PC-9 (cell line): ENCODE measurements around the gene MBD5. TPM values are rescaled to one million over a fixed set of nuclear protein-coding genes. Genes with fewer than 3 reads are reported as not detected.

Experiments used
- BruUV-seq: library from RNA; stranded (reverse); fragments of 400-500 nt; replicated peaks from 2 replicates; lab custom pipeline; 2021; lab: Mats Ljungman, UMichigan
- CTCF ChIA-PET: fragments of 300-600 bp; sonication (Branson Sonifier 250); formaldehyde crosslinking; loops from one replicate; lab custom pipeline; 2022; ENCODE audit warnings: antibody characterized with exemption; lab: Charles Lee
- POLR2A ChIA-PET: fragments of 300-600 bp; sonication (Branson Sonifier 250); formaldehyde crosslinking; loops from one replicate; lab custom pipeline; 2022; ENCODE audit warnings: antibody characterized with exemption; ENCODE audit not compliant: unreplicated experiment; lab: Charles Lee
- DNase-seq, 2 experiments: peaks; one replicate each; pipeline versions ENCODE4 v3.0.0 to v3.0.0-alpha.2; 2015 to 2022; ENCODE audit warnings: mixed read lengths in 1 of 2
- H2AFZ ChIP-seq: fragments of 200-600 bp; sonication (generic); 2 replicates; pipeline ENCODE4 v1.8.1; 2017; ENCODE audit warnings: antibody characterized with exemption
- H3F3A ChIP-seq: fragments of 200-600 bp; sonication (generic); 2 replicates; pipeline ENCODE4 v1.8.1; 2017; ENCODE audit warnings: antibody characterized with exemption, mild to moderate bottlenecking, low read depth; ENCODE audit not compliant: insufficient read depth
- H3K27ac ChIP-seq: fragments of 200-600 bp; sonication (generic); 2 replicates; pipeline ENCODE4 v1.6.1; 2016; ENCODE audit warnings: mixed run types
- H3K27me3 ChIP-seq: fragments of 200-600 bp; sonication (generic); 2 replicates; pipeline ENCODE4 v1.6.1; 2016; ENCODE audit warnings: low read depth, mixed run types; ENCODE audit not compliant: insufficient read depth
- H3K36me3 ChIP-seq: fragments of 200-600 bp; sonication (generic); 2 replicates; pipeline ENCODE4 v1.6.1; 2016; ENCODE audit warnings: low read depth, mixed run types
- H3K4me1 ChIP-seq: fragments of 200-600 bp; sonication (generic); replicated peaks from 2 replicates; pipeline ENCODE4 v1.6.1; 2016; ENCODE audit warnings: mixed run types; ENCODE audit not compliant: insufficient read depth
- H3K4me2 ChIP-seq: fragments of 200-600 bp; sonication (generic); 2 replicates; pipeline ENCODE4 v1.6.1; 2017; ENCODE audit warnings: mixed run types
- H3K4me3 ChIP-seq: fragments of 200-600 bp; sonication (generic); 2 replicates; pipeline ENCODE4 v1.6.1; 2016; ENCODE audit warnings: mixed run types
- H3K79me2 ChIP-seq: fragments of 200-600 bp; sonication (generic); 2 replicates; pipeline ENCODE4 v1.6.1; 2017; ENCODE audit warnings: low read depth, mixed run types
- H3K9me2 ChIP-seq: fragments of 200-600 bp; sonication (generic); 2 replicates; pipeline ENCODE4 v1.8.1; 2017; ENCODE audit warnings: mild to moderate bottlenecking; ENCODE audit not compliant: insufficient read depth
- H3K9me3 ChIP-seq: fragments of 200-600 bp; sonication (generic); 2 replicates; pipeline ENCODE4 v1.8.1; 2016; ENCODE audit warnings: low read depth; ENCODE audit not compliant: insufficient read depth
- H4K20me1 ChIP-seq: fragments of 200-600 bp; sonication (generic); 2 replicates; pipeline ENCODE4 v1.8.1; 2017; ENCODE audit not compliant: insufficient read depth
- CTCF ChIP-seq: fragments of 200-600 bp; sonication (generic); conservative IDR thresholded peaks from 2 replicates; pipeline ENCODE4 v1.6.1; 2017; ENCODE audit warnings: mixed run types, antibody characterized with exemption, mild to moderate bottlenecking, moderate library complexity
- EZH2 ChIP-seq: fragments of 200-600 bp; sonication (generic); IDR thresholded peaks from 2 replicates; pipeline ENCODE4 v1.8.0; 2017; ENCODE audit warnings: antibody characterized with exemption, low read depth
- intact Hi-C: fragments of 100-400 bp; cut with micrococcal nuclease; formaldehyde crosslinking; loops from one replicate; pipeline ENCODE4 v1.10.0; 2022; ENCODE audit not compliant: unreplicated experiment
- total RNA-seq: library from RNA; stranded (reverse); gene quantifications from 2 replicates; pipeline ENCODE4 v1.2.3, GENCODE V29; 2021

The MBD5 gene
- total RNA-seq, 1 experiment from 2014 or later: 46.5 TPM

- intact Hi-C loops: no loop called here
- H3F3A ChIP-seq: no peaks in the 10 kb centered on the region
- no TSS peak for BruUV-seq
- no peak overlapping the region for H2AFZ ChIP-seq
- H3K4me1 ChIP-seq: no peaks in the 10 kb centered on the region
- CTCF ChIA-PET: no interaction called here
- no peaks in the 10 kb centered on the region for H3K9me3 ChIP-seq
- no peak overlapping the region for H3K27ac ChIP-seq
- no peaks in the 10 kb centered on the region for H3K9me2 ChIP-seq
- no peak for DNase-seq
- no peak overlapping the region for H3K4me2 ChIP-seq
- no peaks in the 10 kb centered on the region for H3K36me3 ChIP-seq
- H4K20me1 ChIP-seq: no peaks in the 10 kb centered on the region
- no peaks in the 10 kb centered on the region for H3K79me2 ChIP-seq
- POLR2A ChIA-PET: no interaction called here
- no peaks in the 10 kb centered on the region for H3K27me3 ChIP-seq
- H3K4me3 ChIP-seq: no peak overlapping the region
- TF ChIP-seq EZH2: no peak
- TF ChIP-seq CTCF: no peak
These were observed 281.6 kb downstream of the MBD5 start for GRCh38 chr2:148302526-148302925.

GRCh38 chr2:148303161-148303560, 282.3 kb downstream of the MBD5 start:
- Histone ChIP-seq H3K9me3 (no peaks in the 10 kb centered on the region), H3K4me2 (no peak overlapping the region), H4K20me1 (no peaks in the 10 kb centered on the region), H3K4me1 (no peaks in the 10 kb centered on the region), H3K36me3 (no peaks in the 10 kb centered on the region), H3K9me2 (no peaks in the 10 kb centered on the region), H3K27ac (no peak overlapping the region), H3F3A (no peaks in the 10 kb centered on the region), H3K4me3 (no peak overlapping the region), H3K27me3 (no peaks in the 10 kb centered on the region), H3K79me2 (no peaks in the 10 kb centered on the region), H2AFZ (no peak overlapping the region)
- intact Hi-C loops: no loop called here
- DNase-seq: no peak
- BruUV-seq: no TSS peak
- TF ChIP-seq EZH2 (no peak), CTCF (no peak)
- POLR2A ChIA-PET: no interaction called here
- CTCF ChIA-PET: no interaction called here

GRCh38 chr2:148305476-148305875, 284.6 kb downstream of the MBD5 start:
- no TSS peak for BruUV-seq
- Histone ChIP-seq H3K27me3 (no peaks in the 10 kb centered on the region), H3F3A (no peaks in the 10 kb centered on the region), H3K27ac (no peak overlapping the region), H3K4me1 (no peaks in the 10 kb centered on the region), H3K4me2 (no peak overlapping the region), H3K9me2 (no peaks in the 10 kb centered on the region), H3K79me2 (no peaks in the 10 kb centered on the region), H2AFZ (no peak overlapping the region), H3K4me3 (no peak overlapping the region), H3K36me3 (no peaks in the 10 kb centered on the region), H3K9me3 (no peaks in the 10 kb centered on the region), H4K20me1 (no peaks in the 10 kb centered on the region)
- intact Hi-C loops: no loop called here
- ChIA-PET POLR2A (no interaction called here), CTCF (no interaction called here)
- no peak for DNase-seq
- TF ChIP-seq CTCF (no peak), EZH2 (no peak)
